Natural killer cell treated with Interleukin-12 subunit alpha and Interleukin-12 subunit beta and Interleukin-15 and Interleukin-18, amount 100 ng/mL, for 72 hours (primary cell): ENCODE data around the gene COQ10A. TPM values are rescaled to one million over a fixed set of nuclear protein-coding genes. Genes with fewer than 3 reads are reported as not detected.

Experiments
- ATAC-seq, 2 donors: fragments of 150-1000 bp; cut with Tn5 transposase in 1 of 2; sonication (Bioruptor Pico), chemical (Tn5 transposase) in 1 of 2; 2 replicates each; pipeline ENCODE4 v1.10.0; 2021
- DNase-seq: peaks from one replicate; pipeline ENCODE4 v3.0.0; 2022; ENCODE audit warnings: low spot score
- H3K27ac Mint-ChIP-seq, 2 donors: 1 replicate in 1 of 2; 2 replicates in 1 of 2; pipeline ENCODE4 v1.8.0; 2022; ENCODE audit warnings: mixed read lengths in 2 of 2, mild to moderate bottlenecking in 1 of 2, moderate library complexity in 1 of 2
- H3K27me3 Mint-ChIP-seq, 2 donors: 1 replicate in 1 of 2; 2 replicates in 1 of 2; pipeline ENCODE4 v1.8.0; 2022; ENCODE audit warnings: mixed read lengths in 2 of 2
- H3K36me3 Mint-ChIP-seq: one replicate; pipeline ENCODE4 v1.8.0; 2022; ENCODE audit warnings: mixed read lengths
- H3K4me1 Mint-ChIP-seq, 2 donors: 1 replicate in 1 of 2; 2 replicates in 1 of 2; pipeline ENCODE4 v1.8.0; 2022; ENCODE audit warnings: low read depth in 2 of 2, mixed read lengths in 2 of 2, mild to moderate bottlenecking in 1 of 2
- H3K4me3 Mint-ChIP-seq: one replicate; pipeline ENCODE4 v1.8.0; 2022; ENCODE audit warnings: mixed read lengths
- H3K9me3 Mint-ChIP-seq: 2 replicates; pipeline ENCODE4 v1.8.0; 2022; ENCODE audit warnings: mixed read lengths
- total RNA-seq, 2 donors: library from RNA; stranded (reverse); gene quantifications; one replicate each; pipeline ENCODE4 v1.2.3, GENCODE V29; 2022

COQ10A gene
- total RNA-seq, 2 donors from 2014 or later, result 15.4 to 26.1 TPM

DNA sequence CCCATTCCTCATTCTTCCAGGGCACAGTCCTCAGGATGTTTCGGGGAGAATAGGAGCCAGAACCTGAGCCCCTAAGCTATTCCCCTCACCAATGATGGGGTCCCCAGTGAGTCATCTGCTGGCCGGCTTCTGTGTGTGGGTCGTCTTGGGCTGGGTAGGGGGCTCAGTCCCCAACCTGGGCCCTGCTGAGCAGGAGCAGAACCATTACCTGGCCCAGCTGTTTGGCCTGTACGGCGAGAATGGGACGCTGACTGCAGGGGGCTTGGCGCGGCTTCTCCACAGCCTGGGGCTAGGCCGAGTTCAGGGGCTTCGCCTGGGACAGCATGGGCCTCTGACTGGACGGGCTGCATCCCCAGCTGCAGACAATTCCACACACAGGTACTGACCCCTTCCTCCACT is 35.6 kb upstream of the COQ10A start:
- Mint-ChIP-seq H3K4me1 (no peaks in the 10 kb centered on the region), H3K4me3 (no peak overlapping the region), H3K27me3 (no peaks in the 10 kb centered on the region), H3K27ac (no peak overlapping the region), H3K36me3 (no peaks in the 10 kb centered on the region), H3K9me3 (no peaks in the 10 kb centered on the region)
- peak in 1 of 2 donors; percentile 29 for ATAC-seq
- DNase-seq, result no peak

DNA sequence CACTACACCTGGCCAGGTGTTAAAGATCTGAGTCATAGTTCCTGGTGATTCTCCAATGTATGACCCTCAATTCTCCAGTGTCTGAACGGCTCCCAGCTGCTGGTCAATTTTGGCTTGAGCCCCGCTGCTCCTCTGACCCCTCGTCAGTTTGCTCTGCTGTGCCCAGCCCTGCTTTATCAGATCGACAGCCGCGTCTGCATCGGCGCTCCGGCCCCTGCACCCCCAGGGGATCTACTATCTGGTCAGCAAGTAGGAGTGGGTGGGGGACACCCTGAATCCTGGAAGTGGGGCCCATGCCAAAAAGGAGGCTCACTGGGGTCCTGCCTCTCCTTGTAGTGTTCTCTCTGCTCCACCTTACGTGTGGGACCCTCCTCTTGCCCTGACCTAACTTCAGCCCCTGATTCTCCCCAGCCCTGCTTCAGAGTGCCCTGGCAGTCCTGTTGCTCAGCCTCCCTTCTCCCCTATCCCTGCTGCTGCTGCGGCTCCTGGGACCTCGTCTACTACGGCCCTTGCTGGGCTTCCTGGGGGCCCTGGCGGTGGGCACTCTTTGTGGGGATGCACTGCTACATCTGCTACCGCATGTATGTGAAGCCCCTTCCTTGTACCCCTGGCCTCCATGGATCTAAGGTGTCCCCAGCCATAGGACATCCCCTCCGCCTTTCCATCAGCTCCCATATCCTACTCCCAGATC is 31.9 kb upstream of the COQ10A start:
- Mint-ChIP-seq H3K9me3 (no peaks in the 10 kb centered on the region), H3K4me3 (no peak overlapping the region), H3K4me1 (no peaks in the 10 kb centered on the region), H3K27ac (no peak overlapping the region), H3K36me3 (no peaks in the 10 kb centered on the region), H3K27me3 (no peaks in the 10 kb centered on the region)
- DNase-seq (peak; percentile 54), ATAC-seq (no peak)

DNA sequence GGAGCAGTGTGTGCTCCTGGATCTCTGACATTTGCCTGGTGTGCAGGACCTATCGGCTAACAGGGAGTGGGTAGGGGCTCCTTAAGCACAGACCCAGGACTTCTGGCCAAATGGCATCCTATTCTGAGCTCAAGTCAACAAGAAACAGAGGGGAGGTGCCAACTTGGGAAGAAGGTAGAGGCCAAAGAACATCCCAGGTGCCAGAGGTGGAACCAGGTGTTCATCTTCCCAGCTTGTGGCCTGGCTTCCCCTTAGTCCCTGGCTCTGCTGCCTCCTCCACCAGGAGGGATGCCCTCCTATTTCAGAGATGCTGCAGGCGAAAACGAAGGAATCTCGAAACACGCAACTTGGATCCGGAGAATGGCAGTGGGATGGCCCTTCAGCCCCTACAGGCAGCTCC is 30.7 kb upstream of the COQ10A start:
- DNase-seq (no peak), ATAC-seq (no peak)
- H3K36me3 Mint-ChIP-seq, result no peaks in the 10 kb centered on the region
- H3K4me3 Mint-ChIP-seq, result no peak overlapping the region
- no peak overlapping the region for H3K27ac Mint-ChIP-seq
- H3K27me3 Mint-ChIP-seq, result no peaks in the 10 kb centered on the region
- no peaks in the 10 kb centered on the region for H3K9me3 Mint-ChIP-seq
- H3K4me1 Mint-ChIP-seq, result no peaks in the 10 kb centered on the region

DNA sequence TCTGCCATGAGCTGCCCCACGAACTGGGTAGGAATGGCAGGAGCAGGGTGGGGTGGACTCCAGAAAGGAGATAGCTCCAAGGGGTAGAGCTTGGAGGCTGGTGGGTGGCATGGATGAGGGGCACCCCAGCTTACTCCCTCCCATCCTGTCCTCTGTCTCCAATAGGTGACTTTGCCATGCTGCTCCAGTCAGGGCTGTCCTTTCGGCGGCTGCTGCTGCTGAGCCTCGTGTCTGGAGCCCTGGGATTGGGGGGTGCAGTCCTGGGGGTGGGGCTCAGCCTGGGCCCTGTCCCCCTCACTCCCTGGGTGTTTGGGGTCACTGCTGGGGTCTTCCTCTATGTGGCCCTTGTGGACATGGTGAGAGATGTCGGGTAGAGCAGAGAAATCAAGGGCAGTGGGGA is 29.8 kb upstream of the COQ10A start:
- Mint-ChIP-seq H3K9me3 (no peaks in the 10 kb centered on the region), H3K4me3 (no peak overlapping the region), H3K27me3 (no peaks in the 10 kb centered on the region), H3K36me3 (no peaks in the 10 kb centered on the region), H3K27ac (no peak overlapping the region), H3K4me1 (peaks cover 0 to 2% of the 10 kb centered on the region in 2 donors)
- DNase-seq (no peak), ATAC-seq (peak in 1 of 2 donors; percentile 3)

DNA sequence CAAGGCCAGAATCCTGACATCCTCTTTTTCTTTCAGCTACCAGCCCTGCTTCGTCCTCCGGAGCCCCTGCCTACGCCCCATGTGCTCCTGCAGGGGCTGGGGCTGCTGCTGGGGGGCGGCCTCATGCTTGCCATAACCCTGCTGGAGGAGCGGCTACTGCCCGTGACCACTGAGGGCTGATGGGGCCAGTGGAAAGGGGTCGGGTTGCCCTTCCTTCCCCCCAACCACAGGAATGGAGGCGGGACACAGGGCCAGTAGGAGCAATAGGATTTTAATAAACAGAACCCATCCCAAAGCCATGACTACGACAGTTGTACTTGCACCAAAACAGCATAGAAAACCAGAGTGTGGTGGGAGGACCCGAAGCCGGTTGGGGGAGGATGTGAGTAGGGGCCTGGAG is 29.2 kb upstream of the COQ10A start:
- no peak for ATAC-seq
- no peak overlapping the region for H3K27ac Mint-ChIP-seq
- no peak for DNase-seq

DNA sequence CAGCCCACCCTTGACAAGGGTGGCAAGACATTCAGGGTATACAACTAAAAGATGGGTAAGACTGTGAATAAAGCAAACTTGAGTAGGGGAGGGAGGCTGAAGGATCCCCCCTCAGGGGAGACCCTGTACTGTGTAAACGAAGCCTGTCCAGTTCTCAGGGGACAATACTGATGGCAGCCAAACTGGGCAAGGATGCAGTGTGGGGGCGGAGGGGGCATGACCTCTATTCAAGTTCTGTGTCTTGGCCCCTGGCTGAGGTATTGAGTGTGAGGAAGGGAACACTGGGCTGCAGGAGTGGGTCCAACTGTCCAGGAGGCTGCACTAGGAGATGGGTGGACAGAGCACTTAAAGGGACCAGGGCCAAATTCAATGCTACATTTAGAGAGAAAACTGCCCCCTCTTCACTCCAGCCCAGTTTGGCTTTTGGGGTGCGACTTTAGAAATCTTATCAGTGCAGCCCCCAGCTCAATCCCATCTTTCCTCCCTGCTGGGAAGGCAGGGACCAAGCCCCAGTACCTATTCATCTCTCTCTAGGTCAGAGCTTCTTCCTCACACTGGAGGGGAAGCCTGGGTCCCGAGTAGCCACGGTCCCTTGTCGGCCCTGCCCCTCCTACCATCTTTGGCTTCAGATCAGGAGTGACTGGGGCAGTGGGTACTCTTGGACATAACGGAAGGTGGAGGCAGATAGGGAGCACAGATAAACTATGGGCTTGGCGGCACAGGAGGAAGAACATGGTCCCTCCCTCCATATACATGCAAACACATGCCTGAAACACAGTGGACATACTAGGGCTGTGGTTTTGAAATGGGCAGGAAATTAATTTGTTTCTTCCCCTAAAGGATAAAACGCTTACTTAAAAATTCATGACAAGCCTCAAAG is 25.1 kb upstream of the COQ10A start:
- Mint-ChIP-seq H3K27me3 (no peaks in the 10 kb centered on the region), H3K4me1 (peaks cover 0 to 4% of the 10 kb centered on the region in 2 donors), H3K9me3 (no peaks in the 10 kb centered on the region), H3K36me3 (peaks cover 6% of the 10 kb centered on the region), H3K4me3 (no peak overlapping the region), H3K27ac (no peak overlapping the region)
- ATAC-seq (no peak), DNase-seq (no peak)

More for the DNA sequence above, 29.2 kb upstream of the COQ10A start:
- no peak overlapping the region for H3K4me3 Mint-ChIP-seq
- peaks cover 0 to 4% of the 10 kb centered on the region in 2 donors for H3K4me1 Mint-ChIP-seq
- no peaks in the 10 kb centered on the region for H3K27me3 Mint-ChIP-seq
- no peaks in the 10 kb centered on the region for H3K9me3 Mint-ChIP-seq
- H3K36me3 Mint-ChIP-seq, result no peaks in the 10 kb centered on the region

DNA sequence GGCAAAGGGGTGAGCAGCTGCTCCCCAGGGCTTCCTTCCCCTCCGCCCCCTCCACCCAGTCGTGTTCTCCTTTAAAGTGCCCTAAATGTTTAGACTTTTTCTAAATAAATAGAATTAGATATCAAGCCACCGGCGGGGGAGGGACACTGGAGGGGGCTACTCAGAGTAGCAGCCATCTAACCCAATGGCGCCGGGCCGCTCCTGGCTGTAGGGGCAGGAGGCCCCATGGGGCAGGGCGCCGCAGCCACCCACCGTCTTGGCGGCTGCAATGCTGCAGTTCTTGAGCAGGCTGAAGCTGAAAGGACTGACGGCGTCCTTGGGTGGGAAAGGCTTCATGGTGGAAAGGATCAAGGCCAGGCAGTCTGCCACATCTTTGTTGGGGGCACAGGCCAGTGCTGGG is 23.8 kb upstream of the COQ10A start:
- Mint-ChIP-seq H3K27ac (no peak overlapping the region), H3K9me3 (no peaks in the 10 kb centered on the region), H3K36me3 (peaks cover 6% of the 10 kb centered on the region), H3K4me3 (no peak overlapping the region), H3K27me3 (no peaks in the 10 kb centered on the region), H3K4me1 (peaks cover 0 to 8% of the 10 kb centered on the region in 2 donors)
- DNase-seq (no peak), ATAC-seq (no peak)

DNA sequence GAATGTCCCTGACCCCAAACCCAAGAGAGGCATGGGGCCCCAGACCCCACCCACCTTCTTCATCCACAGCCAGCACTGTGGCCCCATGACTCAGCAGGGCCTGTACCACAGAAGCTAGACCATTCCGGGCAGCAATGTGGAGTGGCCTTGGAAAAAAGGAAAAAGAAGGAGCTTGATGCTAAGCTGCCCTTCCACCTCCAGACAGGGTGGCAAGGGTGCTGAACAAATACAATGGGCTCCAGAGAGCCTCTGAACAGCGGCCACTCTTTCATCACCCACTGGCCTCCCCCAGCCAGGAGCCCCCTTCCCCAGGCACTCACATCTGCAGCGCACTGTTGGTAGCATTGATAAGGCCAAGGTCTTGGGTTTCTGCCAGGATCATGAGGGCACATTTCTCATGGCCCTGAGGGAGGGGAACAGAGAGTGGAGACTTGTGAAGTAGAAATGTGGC is 23.0 kb upstream of the COQ10A start:
- H3K36me3 Mint-ChIP-seq, result peaks cover 6% of the 10 kb centered on the region
- ATAC-seq (no peak), DNase-seq (no peak)
- no peaks in the 10 kb centered on the region for H3K27me3 Mint-ChIP-seq
- no peaks in the 10 kb centered on the region for H3K9me3 Mint-ChIP-seq
- H3K4me3 Mint-ChIP-seq, result no peak overlapping the region
- H3K4me1 Mint-ChIP-seq, result peaks cover 0 to 8% of the 10 kb centered on the region in 2 donors
- no peak overlapping the region for H3K27ac Mint-ChIP-seq

DNA sequence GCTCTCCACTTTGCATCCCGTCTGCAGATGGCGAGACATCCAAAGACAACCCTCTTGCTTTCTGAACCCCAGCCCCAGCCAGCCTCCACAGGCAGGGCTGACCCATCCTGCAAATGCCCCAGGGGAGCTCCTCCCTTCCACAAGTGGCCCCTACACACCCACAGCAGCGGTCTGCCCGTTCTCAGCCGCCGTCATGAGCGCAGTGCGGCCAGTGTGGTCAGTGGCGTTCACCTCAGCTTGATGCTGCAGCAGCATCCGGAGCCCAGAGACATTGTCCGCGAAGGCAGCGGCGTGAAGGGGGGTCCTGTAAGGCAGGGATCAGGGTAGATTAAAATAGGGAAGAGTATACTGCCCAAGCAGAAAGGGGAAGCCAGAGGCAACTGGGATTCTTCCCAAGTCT is 22.2 kb upstream of the COQ10A start:
- Mint-ChIP-seq H3K4me1 (peaks cover 0 to 8% of the 10 kb centered on the region in 2 donors), H3K27ac (no peak overlapping the region), H3K36me3 (peaks cover 6% of the 10 kb centered on the region), H3K4me3 (no peak overlapping the region), H3K9me3 (no peaks in the 10 kb centered on the region), H3K27me3 (no peaks in the 10 kb centered on the region)
- DNase-seq (no peak), ATAC-seq (no peak)

DNA sequence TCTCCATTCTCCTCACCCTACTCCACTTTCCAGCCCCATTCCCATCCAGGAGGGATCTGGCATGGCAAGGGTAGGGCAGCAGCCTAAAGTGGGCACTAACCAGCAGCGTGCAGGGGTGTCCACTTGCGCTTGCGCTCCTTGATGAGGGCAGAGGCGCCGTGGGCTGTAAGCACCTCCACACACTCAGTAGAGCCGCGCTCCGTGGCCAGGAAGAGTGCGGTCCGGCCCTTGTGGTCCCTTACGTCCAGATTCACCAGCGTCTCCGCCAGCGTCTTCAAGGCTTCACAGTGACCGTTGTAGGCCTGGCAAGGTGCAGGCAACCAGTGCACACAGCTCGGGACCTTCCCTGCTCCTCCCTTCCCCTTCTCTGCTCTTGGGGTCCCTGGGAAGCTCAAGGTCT is 18.8 kb upstream of the COQ10A start:
- Mint-ChIP-seq H3K4me1 (peaks cover 0 to 3% of the 10 kb centered on the region in 2 donors), H3K36me3 (peaks cover 6% of the 10 kb centered on the region), H3K27ac (no peak overlapping the region), H3K27me3 (no peaks in the 10 kb centered on the region), H3K9me3 (no peaks in the 10 kb centered on the region), H3K4me3 (no peak overlapping the region)
- DNase-seq, result no peak
- ATAC-seq, result peak in 1 of 2 donors; percentile 26

DNA sequence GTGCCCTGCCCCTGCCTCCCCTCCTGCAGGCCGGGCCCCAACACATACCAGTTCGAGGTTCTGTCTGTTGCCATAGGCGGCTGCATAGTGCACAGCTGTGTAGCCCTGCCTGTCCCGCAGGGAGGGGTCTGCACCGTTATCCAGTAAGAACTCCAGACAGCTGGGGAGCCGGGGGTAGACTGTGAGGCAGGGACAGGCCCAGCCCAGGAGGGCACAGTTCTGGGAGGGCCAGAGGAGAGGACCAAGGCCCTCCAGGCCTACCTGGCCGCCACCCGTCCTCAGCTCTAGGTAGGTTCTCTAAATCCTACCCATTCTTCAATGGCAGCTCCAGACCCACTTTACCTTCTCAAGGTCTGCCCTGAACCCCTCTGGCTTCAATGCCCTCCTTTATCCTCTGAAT is 18.0 kb upstream of the COQ10A start:
- Mint-ChIP-seq H3K27me3 (no peaks in the 10 kb centered on the region), H3K27ac (no peak overlapping the region), H3K4me1 (peaks cover 0 to 3% of the 10 kb centered on the region in 2 donors), H3K9me3 (no peaks in the 10 kb centered on the region), H3K4me3 (no peak overlapping the region), H3K36me3 (peaks cover 6% of the 10 kb centered on the region)
- no peak for ATAC-seq
- no peak for DNase-seq

DNA sequence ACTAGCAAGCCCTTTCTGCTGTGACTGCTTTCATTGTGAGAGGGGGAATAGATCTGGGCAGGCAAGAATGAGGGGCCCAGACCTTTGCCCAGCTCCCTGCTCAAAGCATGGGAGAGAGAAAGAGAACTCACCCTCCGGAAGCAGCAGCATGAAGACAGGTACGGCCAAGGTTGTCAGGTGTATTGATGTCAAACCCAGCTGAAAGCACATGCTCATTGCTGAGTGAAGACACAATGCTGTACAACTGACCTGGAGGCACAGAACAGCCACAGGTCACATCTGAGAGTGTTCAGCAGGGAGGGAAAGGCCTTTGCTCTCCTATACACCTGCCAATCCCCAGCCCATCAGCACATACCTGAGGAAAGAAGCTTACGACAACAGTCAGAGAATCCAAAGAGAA is 14.1 kb upstream of the COQ10A start:
- no peaks in the 10 kb centered on the region for H3K27me3 Mint-ChIP-seq
- H3K9me3 Mint-ChIP-seq, result no peaks in the 10 kb centered on the region
- no peak overlapping the region for H3K27ac Mint-ChIP-seq
- peaks cover 7 to 11% of the 10 kb centered on the region in 2 donors for H3K4me1 Mint-ChIP-seq
- ATAC-seq (no peak), DNase-seq (no peak)
- no peak overlapping the region for H3K4me3 Mint-ChIP-seq
- peaks cover 14% of the 10 kb centered on the region for H3K36me3 Mint-ChIP-seq

DNA sequence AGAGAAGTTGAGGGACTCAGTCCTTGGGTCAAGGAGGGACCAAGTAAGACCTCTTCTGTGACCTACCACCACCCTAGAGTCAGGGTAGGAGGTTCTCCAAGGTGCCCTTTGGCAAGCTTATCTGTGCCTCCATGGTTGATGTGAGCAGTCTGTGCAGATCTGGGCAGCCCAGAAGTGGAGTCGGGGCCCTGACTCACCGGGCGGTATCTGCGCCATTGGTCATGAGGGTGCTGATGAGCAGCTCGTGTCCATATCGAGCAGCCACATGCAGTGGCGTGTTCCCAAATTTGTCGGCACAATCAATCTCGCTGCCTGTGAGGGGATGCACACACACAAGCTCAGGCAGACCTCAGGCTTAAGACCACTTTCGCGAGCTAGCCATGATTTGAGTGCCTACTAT is 13.7 kb upstream of the COQ10A start:
- H3K36me3 Mint-ChIP-seq, result peaks cover 14% of the 10 kb centered on the region
- ATAC-seq (no peak), DNase-seq (no peak)
- H3K27ac Mint-ChIP-seq, result no peak overlapping the region
- peaks cover 7 to 11% of the 10 kb centered on the region in 2 donors for H3K4me1 Mint-ChIP-seq
- no peaks in the 10 kb centered on the region for H3K9me3 Mint-ChIP-seq
- no peak overlapping the region for H3K4me3 Mint-ChIP-seq
- H3K27me3 Mint-ChIP-seq, result no peaks in the 10 kb centered on the region

DNA sequence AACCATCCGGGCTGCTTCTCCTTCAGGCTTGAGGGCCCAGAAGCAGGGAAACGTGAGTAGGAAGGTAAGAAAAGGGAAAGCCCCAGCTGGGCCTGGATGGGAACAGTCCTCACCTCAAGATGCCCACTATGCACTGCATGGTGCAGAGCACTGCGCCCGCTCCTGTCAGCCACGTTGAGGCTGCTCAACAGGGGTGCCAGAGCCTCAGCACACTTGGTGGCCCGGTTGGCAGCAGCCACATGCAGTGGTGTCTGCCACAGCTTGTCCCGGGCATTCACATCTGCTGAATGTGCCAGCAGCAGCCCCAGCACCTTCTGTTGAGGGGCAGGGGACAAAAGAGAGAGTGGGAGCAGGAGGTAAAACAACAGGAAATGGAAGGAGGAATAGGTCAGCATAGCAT is 11.1 kb upstream of the COQ10A start:
- peaks cover 15 to 17% of the 10 kb centered on the region in 2 donors for H3K4me1 Mint-ChIP-seq
- H3K27me3 Mint-ChIP-seq, result no peaks in the 10 kb centered on the region
- peaks cover 14% of the 10 kb centered on the region for H3K36me3 Mint-ChIP-seq
- no peaks in the 10 kb centered on the region for H3K9me3 Mint-ChIP-seq
- H3K4me3 Mint-ChIP-seq, result no peak overlapping the region
- DNase-seq, result no peak
- peak overlapping the region in 1 of 2 donors; percentile 16 for H3K27ac Mint-ChIP-seq
- ATAC-seq, result no peak
